K562 (cell line): ENCODE measurements around the gene ZNF10. TPM values are rescaled to one million over a fixed set of nuclear protein-coding genes. Genes with fewer than 3 reads are reported as not detected.

Experiments used
- AFF4 ChIP-seq: sonication (generic); formaldehyde crosslinking; IDR thresholded peaks from 2 replicates; pipeline ENCODE4 v1.8.0; 2023; ENCODE audit warnings: mild to moderate bottlenecking, missing genetic modification reagents
- CBX5 ChIP-seq: IDR thresholded peaks from 2 replicates; pipeline ENCODE4 v1.6.1; 2014; ENCODE audit warnings: low read depth, borderline replicate concordance
- GATA2 ChIP-seq: sonication (generic); formaldehyde crosslinking; IDR thresholded peaks from 2 replicates; pipeline ENCODE4 v1.4.0; 2020; ENCODE audit warnings: mild to moderate bottlenecking, missing genetic modification reagents
- HDAC1 ChIP-seq, 2 experiments: fragments of 450-650 bp; IDR thresholded peaks; 2 replicates each; pipeline ENCODE4 v1.6.1; 2016 to 2017; ENCODE audit warnings: inconsistent platforms in 1 of 2, mild to moderate bottlenecking in 1 of 2, moderate library complexity in 1 of 2
- L3MBTL2 ChIP-seq: fragments of 450-650 bp; IDR thresholded peaks from 2 replicates; pipeline ENCODE4 v1.6.1; 2016; ENCODE audit warnings: mild to moderate bottlenecking, moderate library complexity
- MAFF ChIP-seq: IDR thresholded peaks from 2 replicates; pipeline ENCODE4 v1.6.1; 2012; ENCODE audit warnings: low read length, improper control_type of control experiment
- POLR2A ChIP-seq: fragments of 450-650 bp; conservative IDR thresholded peaks from 2 replicates; pipeline ENCODE4 v1.6.1; 2016
- ZFP1 ChIP-seq: fragments of 450-650 bp; formaldehyde crosslinking; IDR thresholded peaks from 2 replicates; pipeline ENCODE4 v1.4.0; 2020; ENCODE audit warnings: mild to moderate bottlenecking, mixed read lengths
- polyA plus RNA-seq, 8 experiments: library from polyadenylated mRNA; depleted of rRNA in 4 of 8; stranded (reverse) in 5 of 8; unstranded in 3 of 8; fragments of >200 nt; fragmentation: Nextera tagmentation in 2 of 8; fragmentation: Illumina TruSeq in 1 of 8; extraction: Ambion mirVana in 2 of 8; extraction: Trizol in 1 of 8; gene quantifications; 2 replicates each; pipeline versions ENCODE4 v1.2.1 to v1.2.3, GENCODE V29; 2011 to 2014; ENCODE audit warnings: inconsistent platforms in 1 of 8, missing spikeins in 1 of 8
- total RNA-seq, 7 experiments: library from RNA; depleted of rRNA in 6 of 7; stranded (reverse); fragments of >200 nt in 6 of 7; fragmentation: Illumina TruSeq in 2 of 7; extraction: Trizol in 2 of 7; gene quantifications; 2 replicates each; pipeline versions ENCODE4 v1.2.1 to v1.2.3, GENCODE V29; 2011 to 2021; ENCODE audit warnings: low replicate concordance in 1 of 7
- TF ChIP-seq, protein P1 (sequence below), 2 experiments: fragments of 450-650 bp; formaldehyde crosslinking in 1 of 2; IDR thresholded peaks; 2 replicates each; pipeline versions ENCODE4 v1.4.0 to v1.6.1; 2014 to 2020; ENCODE audit warnings: mild to moderate bottlenecking in 2 of 2, borderline replicate concordance in 1 of 2, low read depth in 1 of 2
- TF ChIP-seq, protein P2 (sequence below), 3 experiments: fragments of 200-800 bp in 1 of 3; fragments of 250-450 bp in 1 of 3; fragments of 450-650 bp in 1 of 3; sonication (Bioruptor Pico) in 1 of 3; sonication (Bioruptor generic) in 1 of 3; formaldehyde crosslinking in 1 of 3; IDR thresholded peaks; 2 replicates each; pipeline versions ENCODE4 v1.6.1 to v1.8.0; 2016 to 2022; ENCODE audit warnings: mild to moderate bottlenecking in 2 of 3, missing genetic modification characterization in 2 of 3, missing compliant biosample characterization in 1 of 3, moderate library complexity in 1 of 3
- TF ChIP-seq, protein P3 (sequence below): sonication (generic); formaldehyde crosslinking; IDR thresholded peaks from 2 replicates; pipeline ENCODE4 v1.8.1; 2022; ENCODE audit warnings: missing genetic modification reagents

ZNF10 gene
- total and polyA plus RNA-seq, 9 of the 15 experiments (the other 6 are each of a cell fraction or from before 2014, with no cell fraction given): 3.5 to 5.8 (median 4.9) TPM

GRCh38 chr12:133165776-133166175 lies 35.3 kb downstream of the ZNF10 start (continued):
- TF ChIP-seq, protein P1, sequence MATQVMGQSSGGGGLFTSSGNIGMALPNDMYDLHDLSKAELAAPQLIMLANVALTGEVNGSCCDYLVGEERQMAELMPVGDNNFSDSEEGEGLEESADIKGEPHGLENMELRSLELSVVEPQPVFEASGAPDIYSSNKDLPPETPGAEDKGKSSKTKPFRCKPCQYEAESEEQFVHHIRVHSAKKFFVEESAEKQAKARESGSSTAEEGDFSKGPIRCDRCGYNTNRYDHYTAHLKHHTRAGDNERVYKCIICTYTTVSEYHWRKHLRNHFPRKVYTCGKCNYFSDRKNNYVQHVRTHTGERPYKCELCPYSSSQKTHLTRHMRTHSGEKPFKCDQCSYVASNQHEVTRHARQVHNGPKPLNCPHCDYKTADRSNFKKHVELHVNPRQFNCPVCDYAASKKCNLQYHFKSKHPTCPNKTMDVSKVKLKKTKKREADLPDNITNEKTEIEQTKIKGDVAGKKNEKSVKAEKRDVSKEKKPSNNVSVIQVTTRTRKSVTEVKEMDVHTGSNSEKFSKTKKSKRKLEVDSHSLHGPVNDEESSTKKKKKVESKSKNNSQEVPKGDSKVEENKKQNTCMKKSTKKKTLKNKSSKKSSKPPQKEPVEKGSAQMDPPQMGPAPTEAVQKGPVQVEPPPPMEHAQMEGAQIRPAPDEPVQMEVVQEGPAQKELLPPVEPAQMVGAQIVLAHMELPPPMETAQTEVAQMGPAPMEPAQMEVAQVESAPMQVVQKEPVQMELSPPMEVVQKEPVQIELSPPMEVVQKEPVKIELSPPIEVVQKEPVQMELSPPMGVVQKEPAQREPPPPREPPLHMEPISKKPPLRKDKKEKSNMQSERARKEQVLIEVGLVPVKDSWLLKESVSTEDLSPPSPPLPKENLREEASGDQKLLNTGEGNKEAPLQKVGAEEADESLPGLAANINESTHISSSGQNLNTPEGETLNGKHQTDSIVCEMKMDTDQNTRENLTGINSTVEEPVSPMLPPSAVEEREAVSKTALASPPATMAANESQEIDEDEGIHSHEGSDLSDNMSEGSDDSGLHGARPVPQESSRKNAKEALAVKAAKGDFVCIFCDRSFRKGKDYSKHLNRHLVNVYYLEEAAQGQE (IDR thresholded peaks at IDR 0.05; ENCODE audit: borderline replicate concordance): no peak
- TF ChIP-seq, protein P1 (CRISPR knock-in tag; IDR thresholded peaks at IDR 0.05; ENCODE audit: low read depth): no peak
- TF ChIP-seq L3MBTL2: no peak
- no peak for TF ChIP-seq MAFF
- no peak for TF ChIP-seq ZFP1 (CRISPR knock-in tag)
- no peak for TF ChIP-seq AFF4 (CRISPR knock-in tag)
- TF ChIP-seq, protein P2, sequence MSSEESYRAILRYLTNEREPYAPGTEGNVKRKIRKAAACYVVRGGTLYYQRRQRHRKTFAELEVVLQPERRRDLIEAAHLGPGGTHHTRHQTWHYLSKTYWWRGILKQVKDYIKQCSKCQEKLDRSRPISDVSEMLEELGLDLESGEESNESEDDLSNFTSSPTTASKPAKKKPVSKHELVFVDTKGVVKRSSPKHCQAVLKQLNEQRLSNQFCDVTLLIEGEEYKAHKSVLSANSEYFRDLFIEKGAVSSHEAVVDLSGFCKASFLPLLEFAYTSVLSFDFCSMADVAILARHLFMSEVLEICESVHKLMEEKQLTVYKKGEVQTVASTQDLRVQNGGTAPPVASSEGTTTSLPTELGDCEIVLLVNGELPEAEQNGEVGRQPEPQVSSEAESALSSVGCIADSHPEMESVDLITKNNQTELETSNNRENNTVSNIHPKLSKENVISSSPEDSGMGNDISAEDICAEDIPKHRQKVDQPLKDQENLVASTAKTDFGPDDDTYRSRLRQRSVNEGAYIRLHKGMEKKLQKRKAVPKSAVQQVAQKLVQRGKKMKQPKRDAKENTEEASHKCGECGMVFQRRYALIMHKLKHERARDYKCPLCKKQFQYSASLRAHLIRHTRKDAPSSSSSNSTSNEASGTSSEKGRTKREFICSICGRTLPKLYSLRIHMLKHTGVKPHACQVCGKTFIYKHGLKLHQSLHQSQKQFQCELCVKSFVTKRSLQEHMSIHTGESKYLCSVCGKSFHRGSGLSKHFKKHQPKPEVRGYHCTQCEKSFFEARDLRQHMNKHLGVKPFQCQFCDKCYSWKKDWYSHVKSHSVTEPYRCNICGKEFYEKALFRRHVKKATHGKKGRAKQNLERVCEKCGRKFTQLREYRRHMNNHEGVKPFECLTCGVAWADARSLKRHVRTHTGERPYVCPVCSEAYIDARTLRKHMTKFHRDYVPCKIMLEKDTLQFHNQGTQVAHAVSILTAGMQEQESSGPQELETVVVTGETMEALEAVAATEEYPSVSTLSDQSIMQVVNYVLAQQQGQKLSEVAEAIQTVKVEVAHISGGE (CRISPR knock-in tag; IDR thresholded peaks at IDR 0.05): no peak
- TF ChIP-seq CBX5: no peak
- no peak for TF ChIP-seq GATA2 (CRISPR knock-in tag)
- TF ChIP-seq HDAC1 (IDR thresholded peaks at IDR 0.05): no peak
- TF ChIP-seq, protein P3, sequence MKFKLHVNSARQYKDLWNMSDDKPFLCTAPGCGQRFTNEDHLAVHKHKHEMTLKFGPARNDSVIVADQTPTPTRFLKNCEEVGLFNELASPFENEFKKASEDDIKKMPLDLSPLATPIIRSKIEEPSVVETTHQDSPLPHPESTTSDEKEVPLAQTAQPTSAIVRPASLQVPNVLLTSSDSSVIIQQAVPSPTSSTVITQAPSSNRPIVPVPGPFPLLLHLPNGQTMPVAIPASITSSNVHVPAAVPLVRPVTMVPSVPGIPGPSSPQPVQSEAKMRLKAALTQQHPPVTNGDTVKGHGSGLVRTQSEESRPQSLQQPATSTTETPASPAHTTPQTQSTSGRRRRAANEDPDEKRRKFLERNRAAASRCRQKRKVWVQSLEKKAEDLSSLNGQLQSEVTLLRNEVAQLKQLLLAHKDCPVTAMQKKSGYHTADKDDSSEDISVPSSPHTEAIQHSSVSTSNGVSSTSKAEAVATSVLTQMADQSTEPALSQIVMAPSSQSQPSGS (CRISPR knock-in tag): no peak
- TF ChIP-seq POLR2A: no peak
